NCI-H128 (cell line): ENCODE measurements around the gene ARHGEF4.
"Not testable (repeated sequence)": the region's sequence is repeated elsewhere in the genome, so short reads cannot be mapped to it uniquely, and the experiment has no call there.

Source experiments
- DNase-seq: peaks from one replicate; lab custom pipeline; 2025; ENCODE audit not compliant: unreplicated experiment; lab: John Stamatoyannopoulos, UW

Gene ARHGEF4

GRCh38 chr2:131046028-131046917 lies 209.6 kb downstream of the ARHGEF4 start:
- DNase-seq, result no peak

- no peak for DNase-seq
Observed at GRCh38 chr2:131046918-131047652, 210.4 kb downstream of the ARHGEF4 start.

GRCh38 chr2:131047920-131048560 lies 211.3 kb downstream of the ARHGEF4 start:
- DNase-seq, result no peak

DNA sequence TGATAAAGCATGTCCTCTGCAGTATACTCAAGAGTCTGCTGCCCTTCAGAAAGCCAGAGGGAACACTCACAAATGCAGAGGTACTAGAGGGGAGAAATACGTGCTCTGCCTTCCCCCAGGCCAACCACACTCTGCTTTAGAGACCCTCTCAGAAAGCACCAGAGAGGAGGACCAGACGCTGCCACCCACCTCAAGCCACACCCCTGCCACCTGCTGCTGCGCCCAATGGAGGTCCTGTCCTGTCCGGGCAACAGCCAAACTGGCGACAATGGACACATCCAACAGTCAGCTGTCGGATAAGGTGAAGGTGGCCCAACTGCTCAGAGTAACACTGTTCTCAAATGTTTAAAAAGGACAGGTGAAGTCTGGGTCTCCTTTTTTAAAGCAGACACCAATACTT lies 211.9 kb downstream of the ARHGEF4 start:
- no peak for DNase-seq

- no peak for DNase-seq
Observed at GRCh38 chr2:131049150-131049718, 212.5 kb downstream of the ARHGEF4 start.

DNA sequence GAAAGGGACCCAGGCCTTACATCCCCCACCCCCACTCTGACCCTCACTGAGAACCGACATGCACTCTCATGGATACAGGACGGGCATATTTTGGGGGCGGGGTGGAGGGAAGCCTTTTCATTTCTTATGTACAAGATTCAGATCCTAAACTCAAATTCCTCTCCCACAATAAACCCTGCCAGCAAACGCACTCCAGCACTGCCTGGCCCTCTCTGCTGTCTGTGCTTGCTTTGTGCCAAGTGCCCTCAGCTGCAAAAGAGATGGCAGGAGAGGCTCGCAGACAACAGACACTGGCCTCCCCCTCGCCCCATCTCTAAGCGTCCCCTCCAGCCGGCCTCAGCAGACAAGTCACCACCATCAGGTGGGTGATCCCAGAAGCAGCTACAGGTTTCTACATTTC lies 214.2 kb downstream of the ARHGEF4 start:
- DNase-seq, result no peak

DNA sequence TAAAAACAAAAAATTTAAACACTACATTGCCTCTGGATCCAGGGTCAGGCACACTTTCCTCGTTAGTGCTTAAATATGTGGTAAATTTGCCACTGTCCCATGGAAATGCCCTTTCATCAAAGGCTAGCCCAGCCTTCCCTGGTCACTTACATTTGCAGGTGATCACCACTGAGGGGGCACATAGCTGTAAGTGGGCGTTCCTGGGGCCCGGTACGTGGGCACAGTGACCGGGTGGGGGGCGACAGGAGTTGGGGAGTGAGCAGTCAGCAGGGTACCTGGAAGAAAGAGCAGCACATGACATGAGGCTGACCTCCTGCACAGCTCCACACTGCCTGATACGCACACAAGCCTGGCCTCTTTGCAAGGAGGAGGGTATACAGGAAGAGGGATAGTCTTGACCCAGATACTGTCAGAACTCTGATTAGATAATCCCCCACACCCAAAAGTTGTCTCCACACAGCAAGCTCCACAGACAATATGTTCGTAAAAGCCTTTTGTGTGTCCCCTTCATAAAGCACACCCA lies 216.1 kb downstream of the ARHGEF4 start:
- no peak for DNase-seq

GRCh38 chr2:131054488-131054887 lies 217.8 kb downstream of the ARHGEF4 start:
- DNase-seq, result no peak

GRCh38 chr2:131055169-131056065 lies 218.7 kb downstream of the ARHGEF4 start:
- no peak for DNase-seq

DNA sequence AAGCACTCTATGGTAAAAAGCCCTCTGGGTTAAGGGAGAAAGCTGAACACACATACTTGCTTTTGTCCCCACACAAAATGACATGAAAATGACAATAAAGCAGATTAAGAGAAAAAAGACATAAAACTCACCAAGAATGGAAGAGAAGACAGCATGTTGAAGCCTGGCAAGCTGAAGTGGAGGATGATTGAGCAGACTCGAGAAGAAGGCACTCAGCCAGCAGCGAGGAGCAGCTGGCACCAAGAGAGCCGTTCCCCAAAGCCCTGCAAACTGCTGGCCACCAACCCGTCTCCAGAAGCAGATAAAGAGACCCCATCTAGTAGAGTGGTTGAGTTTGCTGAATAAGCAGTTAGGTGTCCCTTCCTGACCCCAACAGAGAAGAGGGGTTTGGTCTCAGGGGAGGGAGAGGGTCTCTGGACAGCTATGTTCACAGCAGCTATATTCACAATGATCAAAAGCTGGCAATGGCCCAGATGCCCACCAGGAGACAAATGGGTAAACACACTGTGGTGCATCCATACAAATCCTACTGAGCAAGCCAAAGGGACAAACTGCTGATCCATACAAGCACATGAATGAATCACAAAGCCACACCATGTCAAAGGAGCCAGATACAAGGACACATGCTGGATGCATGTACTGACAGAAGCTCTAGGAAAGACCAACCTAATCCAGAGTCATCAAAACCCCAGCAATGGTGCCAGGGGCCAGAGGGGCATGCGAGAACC lies 219.7 kb downstream of the ARHGEF4 start:
- DNase-seq, result no peak

- no peak for DNase-seq
Observed at GRCh38 chr2:131056932-131057287, 220.2 kb downstream of the ARHGEF4 start.

GRCh38 chr2:131058214-131058843 lies 221.6 kb downstream of the ARHGEF4 start:
- DNase-seq, result no peak

- no peak for DNase-seq
Observed at GRCh38 chr2:131058920-131059319, 222.2 kb downstream of the ARHGEF4 start.

- no peak for DNase-seq
Observed at GRCh38 chr2:131063501-131064283, 227.0 kb downstream of the ARHGEF4 start.

DNA sequence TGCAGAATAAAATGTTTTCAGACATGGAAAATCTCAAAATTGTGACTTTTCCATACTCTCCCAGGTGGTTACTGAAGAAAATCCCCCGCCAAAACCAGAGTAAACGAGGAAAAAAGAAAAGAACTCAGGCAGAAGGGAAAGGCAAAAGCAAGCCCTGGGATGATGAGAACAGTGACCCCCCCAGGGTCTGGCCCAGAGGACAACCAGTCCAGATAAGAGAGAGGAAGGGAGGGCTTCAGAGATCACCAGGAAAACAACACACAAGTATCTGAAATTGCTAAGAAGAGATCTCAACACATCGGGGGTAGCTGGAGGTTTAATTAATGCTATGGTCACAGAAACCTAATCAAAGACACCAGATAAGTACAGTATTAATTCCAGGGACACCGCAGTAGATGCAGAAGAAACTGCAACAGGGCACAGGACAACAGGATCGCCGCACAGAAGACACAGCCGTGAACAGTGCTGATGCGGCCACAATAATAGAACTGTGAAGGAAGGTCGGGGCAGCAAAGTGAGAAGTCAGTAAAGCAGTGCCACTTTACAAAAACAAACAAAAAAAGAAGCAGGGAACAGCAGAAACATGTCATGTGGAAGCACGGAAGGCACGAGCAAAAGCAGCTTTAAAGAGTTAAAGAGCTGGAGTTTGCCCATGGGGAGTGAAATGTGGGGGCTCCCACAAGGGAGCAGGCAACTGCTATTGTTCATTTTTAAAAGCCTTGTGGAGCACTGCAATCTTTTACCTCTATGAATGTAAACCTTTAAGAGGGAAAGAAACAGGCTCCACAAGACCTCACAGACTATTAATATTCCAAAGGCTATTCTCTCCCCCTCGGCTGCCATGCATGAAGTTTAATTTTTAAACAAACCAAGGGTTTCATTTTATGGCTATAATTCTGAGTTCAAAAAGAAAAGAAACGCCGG lies 228.1 kb downstream of the ARHGEF4 start:
- no peak for DNase-seq

- no peak for DNase-seq
Observed at GRCh38 chr2:131067465-131068125, 230.9 kb downstream of the ARHGEF4 start.

DNA sequence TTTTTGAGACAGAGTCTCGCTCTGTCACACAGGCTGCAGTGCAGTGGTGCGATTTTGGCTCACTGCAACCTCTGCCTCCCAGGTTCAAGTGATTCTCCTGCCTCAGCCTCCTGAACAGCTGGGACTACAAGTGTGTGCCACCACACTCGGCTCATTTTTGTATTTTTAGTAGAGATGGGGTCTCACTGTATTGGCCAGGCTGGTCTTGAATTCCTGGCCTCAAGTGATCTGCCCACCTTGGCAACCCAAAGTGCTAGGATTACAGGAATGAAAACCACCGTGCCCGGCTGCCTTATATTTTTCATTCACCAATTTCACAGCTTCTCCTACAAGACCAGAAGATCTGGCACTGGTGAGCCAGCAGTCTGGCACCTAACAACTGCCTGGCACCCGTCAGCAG lies 231.5 kb downstream of the ARHGEF4 start:
- DNase-seq, result not testable (repeated sequence)
